HepG2 (cell line): ENCODE measurements around the gene DCPS.

ENCODE experiments used
- CTCF ChIP-seq: sonication (generic); formaldehyde crosslinking; IDR thresholded peaks from 2 replicates; pipeline ENCODE4 v1.5.0; 2020; ENCODE audit warnings: mild to moderate bottlenecking, missing genetic modification reagents, moderate library complexity
- EED ChIP-seq: sonication (generic); formaldehyde crosslinking; IDR thresholded peaks from 2 replicates; pipeline ENCODE4 v1.5.0; 2020; ENCODE audit warnings: mild to moderate bottlenecking, missing genetic modification reagents
- MYC ChIP-seq: sonication (generic); formaldehyde crosslinking; IDR thresholded peaks from 2 replicates; pipeline ENCODE4 v1.9.0; 2021; ENCODE audit warnings: missing genetic modification reagents, borderline replicate concordance
- PPARG ChIP-seq: conservative IDR thresholded peaks from 2 replicates; pipeline ENCODE4 v1.6.1; 2016; ENCODE audit warnings: missing biosample characterization, missing genetic modification reagents
- PRDM10 ChIP-seq: sonication (generic); formaldehyde crosslinking; IDR thresholded peaks from 2 replicates; pipeline ENCODE4 v1.4.0; 2020; ENCODE audit warnings: low read depth, missing genetic modification reagents
- SAFB2 ChIP-seq: sonication (generic); formaldehyde crosslinking; IDR thresholded peaks from 2 replicates; pipeline ENCODE4 v1.5.1; 2020; ENCODE audit warnings: missing genetic modification reagents, low read depth, mild to moderate bottlenecking, borderline replicate concordance
- SP1 ChIP-seq, 2 experiments: fragments of 450-650 bp in 1 of 2; sonication (generic) in 1 of 2; formaldehyde crosslinking in 1 of 2; IDR thresholded peaks; 2 replicates each; pipeline versions ENCODE4 v1.4.0 to v1.6.1; 2016 to 2020; ENCODE audit warnings: missing genetic modification reagents in 1 of 2
- ZMAT3 ChIP-seq: sonication (generic); formaldehyde crosslinking; conservative IDR thresholded peaks from 2 replicates; pipeline ENCODE4 v1.7.0; 2021; ENCODE audit warnings: missing genetic modification reagents
- ZNF589 ChIP-seq: sonication (generic); formaldehyde crosslinking; conservative IDR thresholded peaks from 2 replicates; pipeline ENCODE4 v1.8.0; 2022; ENCODE audit warnings: mild to moderate bottlenecking, moderate library complexity, missing genetic modification reagents

GRCh38 chr11:126357969-126358762, 54.3 kb downstream of the DCPS start:
- TF ChIP-seq PRDM10: no peak
- no peak for TF ChIP-seq MYC (CRISPR knock-in tag)
- no peak for TF ChIP-seq PPARG (CRISPR knock-in tag)
- TF ChIP-seq CTCF: no peak
- no peak for TF ChIP-seq ZNF589 (CRISPR knock-in tag)
- TF ChIP-seq SAFB2: no peak
- TF ChIP-seq EED (CRISPR knock-in tag): no peak
- no peak for TF ChIP-seq SP1 (IDR thresholded peaks at IDR 0.05)
- TF ChIP-seq SP1 (CRISPR knock-in tag; IDR thresholded peaks at IDR 0.05): no peak
- TF ChIP-seq ZMAT3 (CRISPR knock-in tag): no peak
